GM18520 (cell line): ENCODE results near the gene ZNF644.
"Not testable (repeated sequence)": the region's sequence is repeated elsewhere in the genome, so short reads cannot be mapped to it uniquely, and the experiment has no call there.

ENCODE experiments used
- ATAC-seq: cut with Tn5 transposase; IDR thresholded peaks from one replicate; pipeline ENCODE4 v1.9.1; 2021; ENCODE audit not compliant: unreplicated experiment

Gene ZNF644

DNA sequence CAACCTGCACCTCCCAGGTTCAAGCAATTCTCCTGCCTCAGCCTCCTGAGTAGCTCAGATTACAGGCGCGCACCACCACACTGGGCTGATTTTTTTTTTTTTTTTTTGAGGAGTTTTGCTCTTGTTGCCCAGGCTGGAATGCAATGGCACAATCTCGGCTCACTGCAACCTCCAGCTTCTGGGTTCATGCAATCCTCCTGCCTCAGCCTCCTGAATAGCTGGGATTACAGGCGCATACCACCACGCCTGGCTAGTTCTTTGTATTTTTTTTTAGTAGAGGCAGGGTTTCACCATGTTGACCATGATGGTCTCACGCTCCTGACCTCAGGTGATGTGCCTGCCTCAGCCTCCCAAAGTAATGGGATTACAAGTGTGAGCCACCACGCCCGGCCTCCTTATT, 93.6 kb downstream of the ZNF644 start:
- not testable (repeated sequence) for ATAC-seq

DNA sequence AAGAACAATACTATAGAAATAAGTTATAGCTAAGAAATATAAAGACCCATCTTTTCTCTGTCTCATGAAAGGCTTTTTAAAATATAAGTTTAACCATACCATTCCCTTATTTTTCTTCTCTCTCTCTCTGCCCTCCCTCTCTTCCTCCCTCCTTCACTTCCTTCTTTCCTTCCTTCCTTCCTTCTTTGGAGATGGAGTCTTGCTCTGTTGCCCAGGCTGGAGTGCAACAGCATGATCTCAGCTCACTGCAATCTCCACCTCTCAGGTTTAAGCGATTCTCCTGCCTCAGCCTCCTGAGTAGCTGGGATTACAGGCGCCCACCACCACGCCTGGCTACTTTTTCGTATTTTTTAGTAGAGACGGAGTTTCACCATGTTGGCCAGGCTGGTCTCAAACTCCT, 94.2 kb downstream of the ZNF644 start:
- ATAC-seq, result not testable (repeated sequence)

- no peak for ATAC-seq
Observed at GRCh38 chr1:90926971-90927370, 94.9 kb downstream of the ZNF644 start.

DNA sequence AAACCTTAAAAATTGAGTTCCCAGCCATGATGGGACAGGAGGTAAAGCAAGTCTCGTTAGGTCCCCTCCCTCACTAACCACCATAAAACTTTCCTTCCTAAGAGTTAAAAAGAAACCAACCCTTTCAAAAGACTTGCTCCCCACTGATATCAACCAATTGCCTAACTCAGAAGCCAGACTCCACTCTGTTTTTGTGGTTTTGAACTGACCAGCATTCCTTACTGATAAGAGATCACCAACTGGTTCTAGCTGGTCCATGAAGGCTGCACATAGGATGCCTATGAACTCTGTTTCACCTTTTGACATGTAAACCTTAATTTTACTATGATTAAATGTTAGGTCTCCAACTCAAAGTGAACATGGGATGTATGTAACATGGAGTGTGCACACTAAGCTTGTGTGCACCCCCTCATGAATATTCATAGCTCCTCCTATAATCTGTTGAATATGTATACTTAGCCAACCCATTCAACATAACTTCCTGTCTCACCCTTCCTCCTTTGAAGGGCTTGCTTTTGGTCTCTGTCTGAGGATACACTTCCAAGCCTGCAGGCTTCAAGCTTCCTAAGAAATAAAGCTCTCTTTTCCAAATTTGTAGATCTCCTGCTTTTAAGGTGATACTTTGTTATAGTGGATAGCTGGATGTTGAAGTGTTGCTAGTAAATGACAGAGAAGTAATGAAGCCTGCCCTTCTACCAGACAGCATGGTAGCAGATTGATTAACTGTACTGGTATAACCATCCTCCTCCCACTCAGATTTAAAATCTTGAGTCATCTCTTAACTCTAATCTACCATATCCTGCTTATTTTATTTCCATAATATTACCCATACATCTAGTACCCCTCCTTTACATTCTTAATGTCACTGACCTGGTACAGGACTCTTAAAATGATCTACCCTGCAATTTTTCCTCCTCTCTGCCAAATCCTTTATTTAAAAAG, 95.6 kb downstream of the ZNF644 start:
- ATAC-seq, result no peak

DNA sequence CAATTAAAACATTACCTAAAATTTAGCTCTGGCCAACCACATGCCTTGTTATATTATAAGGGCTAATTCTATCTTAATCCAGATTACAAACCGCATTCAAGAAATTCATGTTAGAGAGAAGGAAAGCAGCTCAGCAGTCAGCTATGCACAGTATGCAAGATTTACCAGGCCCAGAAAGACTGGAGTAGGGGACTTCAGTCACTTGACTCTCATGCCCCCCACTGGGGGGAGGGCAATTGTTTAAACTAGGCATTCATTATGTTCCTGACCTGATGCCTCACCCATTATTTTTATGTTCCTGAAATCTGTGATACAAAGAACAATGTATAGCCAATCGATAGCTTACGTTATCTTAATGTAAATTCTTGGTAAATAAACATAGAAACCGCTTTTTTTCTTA, 96.9 kb downstream of the ZNF644 start:
- ATAC-seq, result no peak

DNA sequence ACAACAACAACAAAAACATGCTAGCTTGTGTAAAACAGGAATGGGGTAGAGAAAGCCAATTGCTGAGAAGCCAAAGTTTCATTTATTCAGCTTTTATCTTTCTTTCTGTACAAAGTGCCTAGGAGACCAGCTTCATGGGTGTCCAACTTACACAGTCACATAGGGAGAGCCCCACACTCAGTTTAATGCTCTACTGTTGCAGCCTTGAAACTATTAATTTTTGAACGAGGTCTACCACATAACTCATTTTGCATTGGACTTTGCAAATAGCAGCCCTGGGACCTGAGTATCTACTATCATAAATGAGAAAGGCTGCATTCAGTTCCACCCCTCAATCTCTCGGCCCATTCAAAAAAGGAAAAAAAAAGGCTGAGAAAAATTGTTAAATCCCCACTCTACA, 98.8 kb downstream of the ZNF644 start:
- ATAC-seq, result no peak

GRCh38 chr1:90922202-90922601, 99.6 kb downstream of the ZNF644 start:
- no peak for ATAC-seq

DNA sequence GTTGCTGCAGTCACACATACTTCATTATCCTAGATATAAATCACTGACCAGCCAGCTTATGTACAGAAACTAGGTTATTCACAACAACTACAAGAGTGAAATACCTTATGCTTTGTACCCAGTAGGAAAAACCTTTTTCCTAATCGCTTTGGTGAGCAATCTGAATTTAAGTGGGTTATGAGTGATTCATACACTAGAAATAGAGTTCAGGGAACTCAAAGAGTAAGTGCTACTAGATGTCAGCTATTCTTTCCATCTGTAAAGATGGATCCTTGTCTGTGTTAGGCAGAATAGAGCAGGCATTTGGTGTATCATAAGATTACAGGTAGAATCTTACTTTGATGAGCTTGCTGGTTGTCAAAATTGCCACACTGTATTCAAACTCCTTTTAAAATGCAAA, 101.9 kb downstream of the ZNF644 start:
- no peak for ATAC-seq

- no peak for ATAC-seq
Observed at GRCh38 chr1:90919190-90919719, 102.6 kb downstream of the ZNF644 start.

DNA sequence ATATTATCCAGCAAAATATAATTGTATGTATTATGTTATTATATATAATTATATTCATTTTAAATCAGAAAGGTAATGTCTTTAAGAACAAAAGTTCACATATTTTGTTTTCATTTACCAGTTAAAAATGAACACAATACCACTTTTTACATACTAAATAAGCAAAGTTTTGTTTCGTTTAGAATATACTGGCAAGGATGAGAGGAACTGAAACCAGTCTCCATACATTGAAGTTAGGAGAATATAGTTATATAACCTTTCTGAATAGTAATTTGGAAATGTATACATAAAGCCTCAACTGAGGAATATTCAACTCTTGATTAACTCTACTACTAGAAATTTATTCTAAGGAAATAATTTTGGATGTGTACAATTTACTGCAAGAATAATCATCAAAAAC, 110.5 kb downstream of the ZNF644 start:
- ATAC-seq, result no peak

GRCh38 chr1:90902672-90903071, 119.2 kb downstream of the ZNF644 start:
- no peak for ATAC-seq

GRCh38 chr1:90899263-90899662, 122.6 kb downstream of the ZNF644 start:
- ATAC-seq, result no peak

- not testable (repeated sequence) for ATAC-seq
Observed at GRCh38 chr1:90893679-90894078, 128.2 kb downstream of the ZNF644 start.

DNA sequence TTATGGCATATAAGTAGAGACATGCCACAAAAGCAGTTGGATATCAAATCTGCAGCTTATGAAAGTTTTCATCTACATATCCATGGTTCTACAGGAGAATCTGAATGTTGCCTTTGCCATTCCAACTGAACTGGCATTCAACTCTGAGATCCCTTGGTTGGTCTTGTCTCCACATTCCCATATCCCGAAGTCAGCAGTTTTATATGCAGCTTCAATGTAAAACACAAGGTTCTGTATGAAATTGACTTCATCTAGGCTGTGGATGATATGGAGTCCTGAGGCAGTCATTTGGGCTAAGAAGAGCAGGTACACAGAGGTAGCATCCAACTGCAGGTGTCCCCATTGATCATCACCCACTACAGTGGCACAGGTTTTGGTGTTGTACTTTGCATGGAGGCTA, 129.0 kb downstream of the ZNF644 start:
- ATAC-seq, result not testable (repeated sequence)

GRCh38 chr1:90892196-90892595, 129.6 kb downstream of the ZNF644 start:
- ATAC-seq, result not testable (repeated sequence)

GRCh38 chr1:90891756-90892155, 130.1 kb downstream of the ZNF644 start:
- not testable (repeated sequence) for ATAC-seq

DNA sequence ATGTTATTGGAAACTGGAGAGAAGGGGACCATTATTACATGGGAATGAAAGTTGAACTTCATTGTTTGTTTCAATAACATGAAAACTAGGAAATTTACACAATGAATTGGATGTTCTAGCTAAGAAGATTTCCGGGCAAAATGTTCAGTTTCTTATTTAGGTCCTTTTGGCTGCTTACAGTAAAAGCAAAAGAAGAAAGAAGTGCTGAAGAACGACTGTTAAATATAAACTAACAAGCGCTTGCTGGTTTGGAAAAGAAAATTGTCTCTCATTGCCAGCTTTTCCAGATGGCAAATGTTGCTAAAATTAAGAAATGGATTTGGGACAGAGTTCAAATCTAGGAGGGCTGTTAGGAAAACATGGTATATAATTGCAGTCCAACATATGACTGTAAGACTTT, 139.6 kb downstream of the ZNF644 start:
- ATAC-seq, result no peak

DNA sequence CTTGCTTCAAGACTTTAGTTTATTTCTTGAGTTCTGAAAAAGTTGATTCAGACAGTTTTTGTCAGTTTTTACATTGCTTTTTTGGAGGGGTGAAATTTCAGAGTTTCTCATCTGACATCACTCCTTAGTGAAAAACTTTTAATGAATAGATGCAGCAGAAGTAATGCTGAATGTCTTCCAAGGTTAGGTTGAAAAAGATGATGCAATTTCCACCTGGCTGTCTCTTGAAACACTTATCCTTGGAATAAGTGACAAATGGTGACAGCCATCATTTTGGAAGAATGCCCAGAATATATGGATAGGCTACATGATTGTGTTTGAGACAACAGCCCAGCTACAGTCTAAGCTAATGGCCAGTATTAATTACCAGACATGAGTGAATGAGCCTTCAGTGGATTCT, 140.8 kb downstream of the ZNF644 start:
- ATAC-seq, result no peak

DNA sequence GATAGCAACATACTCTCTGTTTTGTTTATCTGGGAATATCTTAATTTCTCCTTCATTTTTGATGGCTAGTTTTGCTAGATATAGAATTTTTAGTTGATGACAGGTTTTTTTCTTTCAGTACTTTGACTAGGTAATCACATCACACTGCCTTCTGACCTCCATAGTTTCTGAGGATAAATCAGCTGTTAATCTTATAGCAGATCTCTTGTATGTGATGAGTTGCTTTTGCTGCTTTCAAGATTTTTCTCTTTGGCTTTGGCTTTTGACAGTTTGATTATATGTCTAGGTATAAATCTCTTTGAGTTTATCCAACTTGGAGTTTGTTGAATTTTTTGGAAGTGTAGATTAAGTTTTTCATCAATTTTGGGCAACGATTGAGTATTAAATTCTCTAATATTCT, 142.6 kb downstream of the ZNF644 start:
- no peak for ATAC-seq

DNA sequence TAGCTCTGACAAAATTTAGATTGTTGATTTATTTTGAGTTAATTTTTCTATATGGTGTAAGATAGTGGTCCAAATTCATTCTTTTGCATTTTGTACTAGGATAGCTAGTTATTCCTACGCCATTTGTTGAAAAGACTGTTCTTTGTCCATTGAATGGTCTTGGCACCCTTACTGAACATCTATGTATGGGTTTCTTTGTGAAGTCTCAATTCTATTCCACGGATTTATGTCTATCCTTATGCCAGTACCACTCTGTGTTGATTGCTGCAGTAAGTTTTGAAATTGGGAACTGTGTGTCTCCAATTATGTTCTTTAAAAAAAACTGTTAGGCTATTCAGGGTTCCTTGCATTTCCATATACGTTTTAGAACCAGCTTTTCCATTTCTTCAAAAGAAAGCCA, 145.7 kb downstream of the ZNF644 start:
- no peak for ATAC-seq
